ENCODE measurements around the gene MKKS. TPM values are rescaled to one million over a fixed set of nuclear protein-coding genes. Genes with fewer than 3 reads are reported as not detected.

MKKS gene
- total RNA-seq, 1 experiment from 2014 or later, result 10.6 TPM

- Histone ChIP-seq H2BK5ac (ENCODE audit: insufficient read length, low read length) (no peak overlapping the region), H2BK15ac (ENCODE audit: low read depth, low read length) (no peak overlapping the region), H4K8ac (replicated peaks; ENCODE audit: insufficient read length, low read depth, low read length) (no peak overlapping the region), H2AK5ac (ENCODE audit: insufficient read length, low read length) (no peak overlapping the region), H2BK120ac (ENCODE audit: low read depth, low read length, poor library complexity, severe bottlenecking) (no peak overlapping the region), H4K5ac (ENCODE audit: insufficient read length, low read depth, low read length) (no peak overlapping the region), H3K4me2 (ENCODE audit: insufficient read depth, insufficient read length, low read length) (no peak overlapping the region), H3K79me1 (ENCODE audit: insufficient read depth, low read depth, low read length, poor library complexity, severe bottlenecking) (peaks cover 5% of the 10 kb centered on the region), H3K23ac (ENCODE audit: insufficient read length, low read depth, low read length) (no peak overlapping the region), H2BK12ac (ENCODE audit: insufficient read length, low read depth, low read length) (no peak overlapping the region), H3K18ac (ENCODE audit: insufficient read length, low read depth, low read length) (no peak overlapping the region), H4K20me1 (ENCODE audit: control insufficient read depth, insufficient read depth, insufficient read length) (no peaks in the 10 kb centered on the region), H3K14ac (ENCODE audit: insufficient read depth, low read length) (no peak overlapping the region), H3K56ac (ENCODE audit: insufficient read length, low read depth, low read length) (no peak overlapping the region), H3K79me2 (ENCODE audit: insufficient read depth, low read length) (peaks cover 6% of the 10 kb centered on the region; the same call in 1 of the 2 replicates), H2AFZ (ENCODE audit: low read length) (no peak overlapping the region), H3T11ph (ENCODE audit: low read length) (no peak overlapping the region), H4K91ac (ENCODE audit: insufficient read length, low read depth, low read length) (no peak overlapping the region), H3K4me1 (ENCODE audit: insufficient read depth, low read length) (peaks cover 4% of the 10 kb centered on the region; the same call in 1 of the 2 replicates), H3K23me2 (ENCODE audit: insufficient read length, low read depth, low read length, poor library complexity, severe bottlenecking) (no peaks in the 10 kb centered on the region), H3K9me3 (ENCODE audit: control insufficient read depth, low read depth, low read length) (no peaks in the 10 kb centered on the region), H3K4ac (ENCODE audit: low read depth, low read length) (no peak overlapping the region), H2BK20ac (ENCODE audit: low read depth, low read length, poor library complexity, severe bottlenecking) (no peak overlapping the region), H3K27me3 (ENCODE audit: insufficient read depth, low read length) (no peaks in the 10 kb centered on the region), H3K27ac (ENCODE audit: insufficient read length, low read depth, low read length) (no peak overlapping the region), H3K9ac (ENCODE audit: extremely low read depth, insufficient read length, low read length) (no peak overlapping the region)
- Mint-ChIP-seq H3K4me3 (no peak overlapping the region), H3K9me3 (peaks cover 15 to 17% of the 10 kb centered on the region in 2 experiments), H3K36me3 (ENCODE audit: insufficient read depth in 1 of 3, low read depth in 3 of 3) (peaks cover 18 to 23% (median 21%) of the 10 kb centered on the region in 3 experiments), H3K27ac (no peak overlapping the region; a peak in 1 of 7 replicates), H3K4me1 (peaks cover 33 to 36% of the 10 kb centered on the region in 2 experiments), H3K27me3 (ENCODE audit: low read depth) (no peaks in the 10 kb centered on the region)
- no peak for DNase-seq
- TF ChIP-seq CTCF (conservative IDR thresholded peaks at IDR 0.05), result no peak
These were observed 28.5 kb upstream of the MKKS start for GRCh38 chr20:10462516-10462915.
